Measurements from ENCODE around the gene CRYGC. TPM values are rescaled to one million over a fixed set of nuclear protein-coding genes. Genes with fewer than 3 reads are reported as not detected.

CRYGC gene
- total RNA-seq, 2 experiments from 2014 or later = not detected

DNA sequence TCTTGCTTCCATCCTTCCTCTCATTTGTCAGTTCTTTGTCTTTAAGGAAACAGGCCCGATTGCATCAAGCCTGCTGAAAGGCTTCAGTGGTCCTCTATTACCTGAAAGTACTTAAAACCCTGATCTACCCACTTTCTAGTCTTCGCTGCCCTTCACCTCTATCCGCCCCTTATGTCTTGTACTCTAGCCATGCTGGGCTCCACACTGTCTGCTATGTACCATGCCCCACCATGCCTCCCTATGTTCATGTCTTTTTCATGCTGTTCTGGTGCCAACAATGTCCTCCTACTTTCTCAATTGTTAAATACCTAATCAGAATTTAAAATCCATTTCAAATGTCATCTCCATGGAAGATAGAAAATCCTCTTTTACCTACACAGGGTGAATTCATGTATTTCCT, 33.5 kb downstream of the CRYGC start:
- intact Hi-C loops (cut with DNase I, micrococcal nuclease) = no loop called here
- H3K9me3 ChIP-seq (ENCODE audit: control insufficient read depth in 1 of 2, insufficient read depth in 1 of 2, low read length in 2 of 2) = no peaks in the 10 kb centered on the region
- no peaks in the 10 kb centered on the region for H3K36me3 ChIP-seq (ENCODE audit: insufficient read depth, low read length)
- H3K27ac Mint-ChIP-seq = no peak overlapping the region
- ChIA-PET POLR2A (no interaction called here), CTCF (no interaction called here)
- TF ChIP-seq, protein P1, sequence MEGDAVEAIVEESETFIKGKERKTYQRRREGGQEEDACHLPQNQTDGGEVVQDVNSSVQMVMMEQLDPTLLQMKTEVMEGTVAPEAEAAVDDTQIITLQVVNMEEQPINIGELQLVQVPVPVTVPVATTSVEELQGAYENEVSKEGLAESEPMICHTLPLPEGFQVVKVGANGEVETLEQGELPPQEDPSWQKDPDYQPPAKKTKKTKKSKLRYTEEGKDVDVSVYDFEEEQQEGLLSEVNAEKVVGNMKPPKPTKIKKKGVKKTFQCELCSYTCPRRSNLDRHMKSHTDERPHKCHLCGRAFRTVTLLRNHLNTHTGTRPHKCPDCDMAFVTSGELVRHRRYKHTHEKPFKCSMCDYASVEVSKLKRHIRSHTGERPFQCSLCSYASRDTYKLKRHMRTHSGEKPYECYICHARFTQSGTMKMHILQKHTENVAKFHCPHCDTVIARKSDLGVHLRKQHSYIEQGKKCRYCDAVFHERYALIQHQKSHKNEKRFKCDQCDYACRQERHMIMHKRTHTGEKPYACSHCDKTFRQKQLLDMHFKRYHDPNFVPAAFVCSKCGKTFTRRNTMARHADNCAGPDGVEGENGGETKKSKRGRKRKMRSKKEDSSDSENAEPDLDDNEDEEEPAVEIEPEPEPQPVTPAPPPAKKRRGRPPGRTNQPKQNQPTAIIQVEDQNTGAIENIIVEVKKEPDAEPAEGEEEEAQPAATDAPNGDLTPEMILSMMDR (IDR thresholded peaks at IDR 0.05) = no peak
- no peak for DNase-seq
- no peaks in the 10 kb centered on the region for H3K9me3 Mint-ChIP-seq
- H3K36me3 Mint-ChIP-seq (ENCODE audit: low read depth) = no peaks in the 10 kb centered on the region
- no peak overlapping the region for H3K27ac ChIP-seq (ENCODE audit: low read depth in 1 of 2, low read length in 2 of 2)
- H3K27me3 Mint-ChIP-seq = no peaks in the 10 kb centered on the region
- H3K4me1 ChIP-seq (ENCODE audit: insufficient read depth, low read length) = no peaks in the 10 kb centered on the region
- peaks cover 20% of the 10 kb centered on the region for H3K4me1 Mint-ChIP-seq (ENCODE audit: low read depth)
- no peaks in the 10 kb centered on the region for H3K27me3 ChIP-seq (ENCODE audit: control insufficient read depth in 1 of 2, insufficient read depth in 2 of 2, low read length in 2 of 2)
- ATAC-seq (ENCODE audit: poor library complexity) = no peak
- no peak overlapping the region for H3K4me3 Mint-ChIP-seq
- H3K4me3 ChIP-seq (ENCODE audit: low read length) = no peak overlapping the region

DNA sequence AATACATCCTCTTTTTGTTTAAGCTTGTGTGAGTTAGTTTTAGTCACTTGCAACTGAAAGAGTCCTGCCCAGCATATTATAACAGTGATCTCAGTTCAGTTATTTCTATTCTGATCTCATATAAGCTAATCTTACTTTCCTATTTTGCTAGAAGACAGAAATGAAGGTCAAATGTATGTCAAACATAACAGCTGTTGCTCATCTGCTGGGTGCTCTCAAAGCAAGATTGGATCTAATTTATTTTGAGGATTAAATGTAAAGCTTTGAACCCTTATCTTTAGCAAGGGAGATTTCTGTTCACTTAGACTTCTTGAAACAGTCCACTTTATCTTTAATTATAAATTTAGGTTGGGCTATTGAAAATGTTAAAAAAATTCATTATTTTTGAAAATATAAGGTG, 36.5 kb downstream of the CRYGC start:
- no peak overlapping the region for H3K27ac Mint-ChIP-seq
- no peak overlapping the region for H3K4me3 Mint-ChIP-seq
- H3K36me3 ChIP-seq (ENCODE audit: insufficient read depth, low read length) = no peaks in the 10 kb centered on the region
- H3K4me1 ChIP-seq (ENCODE audit: insufficient read depth, low read length) = no peaks in the 10 kb centered on the region
- H3K27me3 Mint-ChIP-seq = no peaks in the 10 kb centered on the region
- ChIA-PET CTCF (no interaction called here), POLR2A (no interaction called here)
- TF ChIP-seq, protein P1 (IDR thresholded peaks at IDR 0.05) = no peak
- no peaks in the 10 kb centered on the region for H3K36me3 Mint-ChIP-seq (ENCODE audit: low read depth)
- DNase-seq = no peak
- H3K4me3 ChIP-seq (ENCODE audit: low read length) = no peak overlapping the region
- H3K27ac ChIP-seq (ENCODE audit: low read depth in 1 of 2, low read length in 2 of 2) = no peak overlapping the region
- no peaks in the 10 kb centered on the region for H3K4me1 Mint-ChIP-seq (ENCODE audit: low read depth)
- peaks cover 0 to 5% of the 10 kb centered on the region in 2 experiments for H3K9me3 ChIP-seq (ENCODE audit: control insufficient read depth in 1 of 2, insufficient read depth in 1 of 2, low read length in 2 of 2)
- intact Hi-C loops (cut with DNase I, micrococcal nuclease) = no loop called here
- H3K9me3 Mint-ChIP-seq = peaks cover 3% of the 10 kb centered on the region
- ATAC-seq (ENCODE audit: poor library complexity) = no peak
- no peaks in the 10 kb centered on the region for H3K27me3 ChIP-seq (ENCODE audit: control insufficient read depth in 1 of 2, insufficient read depth in 2 of 2, low read length in 2 of 2)

DNA sequence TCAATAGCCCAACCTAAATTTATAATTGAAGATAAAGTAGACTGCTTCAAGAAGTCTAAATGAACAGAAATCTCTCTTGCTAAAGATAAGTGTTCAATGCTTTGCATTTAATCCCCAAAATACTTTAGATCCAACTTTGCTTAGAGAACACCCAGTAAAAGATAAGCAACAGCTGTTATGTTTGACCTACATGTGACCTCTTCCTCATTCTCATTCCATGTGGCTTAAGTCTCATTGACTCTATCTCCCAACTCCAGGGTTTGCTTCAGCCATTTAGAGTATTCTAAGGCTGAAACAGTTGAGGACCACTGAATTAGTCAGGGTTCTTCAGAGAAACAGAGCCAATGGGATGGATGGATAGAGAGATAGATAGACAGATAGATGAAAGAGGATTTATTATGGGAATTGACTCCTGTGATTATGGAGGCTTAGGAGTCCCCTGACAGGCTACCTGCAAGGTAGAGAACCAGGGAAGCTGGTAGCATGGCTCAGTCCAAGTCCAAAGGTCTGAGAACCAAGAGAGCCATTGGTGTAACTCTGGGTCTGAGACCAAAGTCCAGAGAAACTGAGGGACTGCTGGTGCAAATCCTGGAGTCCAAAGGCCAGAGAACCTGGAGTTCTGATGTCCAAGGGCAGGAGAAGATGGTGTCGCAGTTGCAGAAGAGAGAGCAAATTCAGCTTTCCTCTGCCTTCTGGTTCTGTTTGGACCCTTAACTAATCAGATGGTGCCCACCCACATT, 37.4 kb downstream of the CRYGC start:
- Histone ChIP-seq H3K4me1 (ENCODE audit: insufficient read depth, low read length) (no peaks in the 10 kb centered on the region), H3K4me3 (ENCODE audit: low read length) (no peak overlapping the region), H3K36me3 (ENCODE audit: insufficient read depth, low read length) (no peaks in the 10 kb centered on the region), H3K27ac (ENCODE audit: low read depth in 1 of 2, low read length in 2 of 2) (no peak overlapping the region), H3K9me3 (ENCODE audit: control insufficient read depth in 1 of 2, insufficient read depth in 1 of 2, low read length in 2 of 2) (peaks cover 0 to 5% of the 10 kb centered on the region in 2 experiments), H3K27me3 (ENCODE audit: control insufficient read depth in 1 of 2, insufficient read depth in 2 of 2, low read length in 2 of 2) (no peaks in the 10 kb centered on the region)
- H3K4me1 Mint-ChIP-seq (ENCODE audit: low read depth) = no peaks in the 10 kb centered on the region
- no peak for ATAC-seq (ENCODE audit: poor library complexity)
- H3K9me3 Mint-ChIP-seq = peaks cover 3% of the 10 kb centered on the region
- H3K27me3 Mint-ChIP-seq = no peaks in the 10 kb centered on the region
- DNase-seq = no peak
- intact Hi-C loops (cut with DNase I, micrococcal nuclease) = no loop called here
- no peak overlapping the region for H3K27ac Mint-ChIP-seq
- TF ChIP-seq, protein P1 (IDR thresholded peaks at IDR 0.05) = no peak
- ChIA-PET CTCF (no interaction called here), POLR2A (no interaction called here)
- no peaks in the 10 kb centered on the region for H3K36me3 Mint-ChIP-seq (ENCODE audit: low read depth)
- H3K4me3 Mint-ChIP-seq = no peak overlapping the region

Measured in CD4-positive, alpha-beta T cell (primary cell).